CD4-positive, alpha-beta T cell treated with Interleukin-6 for 4 hours (primary cell): ENCODE results near the gene MAST4.

Experiments
- DNase-seq: peaks from one replicate; pipeline ENCODE4 v3.0.0-alpha.2; 2020; ENCODE audit warnings: mixed read lengths

The MAST4 gene

DNA sequence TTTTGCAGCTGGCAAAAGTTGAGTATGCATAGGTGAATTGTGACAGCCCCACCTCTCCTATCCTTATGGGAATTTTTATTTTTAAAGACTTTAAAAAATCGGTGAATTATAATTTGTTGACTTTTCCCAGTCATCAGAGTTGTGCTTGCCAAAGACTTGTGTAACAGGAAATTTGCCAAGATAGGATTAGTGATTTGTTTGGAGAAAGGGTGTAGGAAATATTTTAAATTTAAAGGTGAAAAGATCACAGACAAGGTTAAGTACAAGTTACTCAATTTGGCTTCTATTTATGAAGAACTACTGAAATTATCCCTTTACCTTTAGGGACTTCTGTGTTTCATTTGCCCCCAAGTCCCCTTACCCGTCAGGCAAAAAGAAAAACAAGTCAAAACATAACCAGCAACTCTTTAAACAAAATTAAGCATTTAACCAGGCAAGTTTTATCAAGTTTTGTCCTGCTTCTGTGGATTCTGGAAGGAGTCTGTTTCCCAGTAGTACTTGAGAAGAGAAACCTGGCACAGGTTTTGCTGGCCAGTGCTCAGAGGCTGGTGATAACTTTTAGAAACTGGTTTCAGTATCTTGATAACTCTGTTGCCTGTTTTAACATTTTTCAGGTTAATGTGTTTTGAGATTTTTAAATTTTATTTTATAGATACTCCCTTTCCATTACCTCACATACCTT is 285.4 kb downstream of the MAST4 start:
- no peak for DNase-seq

DNA sequence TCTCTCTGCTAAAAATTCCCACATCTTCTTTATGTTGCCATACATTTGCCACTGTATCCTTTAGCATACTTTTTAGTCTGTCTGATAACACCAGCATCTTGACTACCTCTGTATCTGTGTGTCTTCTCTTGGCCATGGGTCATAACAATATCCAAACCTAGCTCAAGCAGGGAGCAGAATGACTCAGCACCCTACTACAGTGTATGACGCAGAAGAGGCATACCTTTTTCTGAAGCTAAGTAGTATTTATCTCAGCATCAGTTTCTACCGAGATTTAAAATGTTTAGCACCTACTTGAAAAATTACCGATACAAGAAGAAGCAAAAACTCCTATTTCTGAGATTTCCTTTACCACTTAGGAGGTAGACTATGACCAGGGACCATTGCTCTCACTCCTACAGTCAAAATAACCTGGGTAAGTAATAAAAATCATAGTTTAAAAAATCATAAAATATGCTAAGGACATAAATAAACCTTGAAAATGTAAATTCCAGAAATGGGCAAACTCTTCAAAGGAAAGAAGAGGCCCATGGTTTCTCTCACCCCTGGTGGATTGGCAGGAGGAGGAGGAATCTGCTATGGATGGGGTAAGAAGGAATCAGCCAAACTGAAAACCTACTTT is 286.5 kb downstream of the MAST4 start:
- DNase-seq, result no peak

- DNase-seq, result no peak
Observed at GRCh38 chr5:66884564-66885243, 288.5 kb downstream of the MAST4 start.

GRCh38 chr5:66886941-66887340 is 290.7 kb downstream of the MAST4 start:
- DNase-seq, result no peak

- DNase-seq, result no peak
Observed at GRCh38 chr5:66888613-66889012, 292.4 kb downstream of the MAST4 start.

GRCh38 chr5:66889056-66889455 is 292.9 kb downstream of the MAST4 start:
- DNase-seq, result no peak

DNA sequence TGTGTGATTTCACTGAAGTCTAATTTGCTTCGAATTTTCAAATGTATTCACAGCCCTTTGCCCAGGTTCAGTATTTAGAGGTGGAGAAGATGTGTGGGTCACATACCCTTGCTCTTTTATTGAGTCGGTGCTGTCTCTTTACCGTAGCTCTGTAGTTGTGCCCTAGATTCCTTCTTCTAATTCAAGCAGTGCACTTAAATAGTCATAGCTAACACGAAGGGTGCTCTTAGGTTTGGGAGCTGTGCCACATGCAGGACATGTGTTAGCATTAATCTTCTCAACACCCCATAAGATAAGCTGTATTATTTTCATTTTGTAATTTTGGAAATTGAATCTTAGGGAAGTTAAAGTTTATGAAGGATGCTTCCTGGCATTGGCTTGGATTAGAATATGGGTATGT is 293.3 kb downstream of the MAST4 start:
- DNase-seq, result no peak

DNA sequence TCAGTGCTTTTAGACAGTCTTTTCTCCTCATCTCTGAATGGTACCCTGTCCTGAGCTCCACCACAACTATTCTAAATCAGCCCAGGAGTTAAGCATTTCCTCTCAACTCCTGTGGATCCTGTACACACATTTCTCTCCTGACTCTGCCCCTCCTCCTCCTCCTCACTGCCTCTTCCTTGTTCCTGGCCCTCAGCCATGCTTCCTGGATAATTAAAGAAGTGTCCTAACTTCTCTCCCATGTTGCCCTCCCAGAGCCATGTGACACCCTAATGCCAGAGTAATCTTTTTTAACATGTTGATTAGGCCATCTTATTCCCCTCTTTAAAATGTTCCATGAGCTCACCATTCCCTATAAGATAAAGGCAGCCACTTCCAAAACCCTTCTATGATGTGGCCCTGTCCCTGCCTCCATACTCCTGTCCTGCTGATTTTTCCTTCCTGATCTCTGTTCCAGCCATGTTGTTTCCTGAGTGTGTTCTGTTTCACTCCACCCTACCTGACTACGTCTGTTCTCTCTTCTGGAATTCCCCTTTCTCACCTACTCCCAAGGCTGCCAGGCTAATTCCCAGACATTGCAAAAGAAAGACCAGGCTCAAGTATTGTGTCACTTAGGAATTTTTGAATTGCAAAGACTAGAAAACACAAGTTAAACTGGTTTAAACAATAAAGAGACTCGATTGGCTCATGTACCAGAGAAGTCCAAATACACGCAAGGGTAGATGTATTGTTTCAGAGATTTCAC is 295.2 kb downstream of the MAST4 start:
- no peak for DNase-seq

GRCh38 chr5:66892716-66893115 is 296.5 kb downstream of the MAST4 start:
- no peak for DNase-seq

DNA sequence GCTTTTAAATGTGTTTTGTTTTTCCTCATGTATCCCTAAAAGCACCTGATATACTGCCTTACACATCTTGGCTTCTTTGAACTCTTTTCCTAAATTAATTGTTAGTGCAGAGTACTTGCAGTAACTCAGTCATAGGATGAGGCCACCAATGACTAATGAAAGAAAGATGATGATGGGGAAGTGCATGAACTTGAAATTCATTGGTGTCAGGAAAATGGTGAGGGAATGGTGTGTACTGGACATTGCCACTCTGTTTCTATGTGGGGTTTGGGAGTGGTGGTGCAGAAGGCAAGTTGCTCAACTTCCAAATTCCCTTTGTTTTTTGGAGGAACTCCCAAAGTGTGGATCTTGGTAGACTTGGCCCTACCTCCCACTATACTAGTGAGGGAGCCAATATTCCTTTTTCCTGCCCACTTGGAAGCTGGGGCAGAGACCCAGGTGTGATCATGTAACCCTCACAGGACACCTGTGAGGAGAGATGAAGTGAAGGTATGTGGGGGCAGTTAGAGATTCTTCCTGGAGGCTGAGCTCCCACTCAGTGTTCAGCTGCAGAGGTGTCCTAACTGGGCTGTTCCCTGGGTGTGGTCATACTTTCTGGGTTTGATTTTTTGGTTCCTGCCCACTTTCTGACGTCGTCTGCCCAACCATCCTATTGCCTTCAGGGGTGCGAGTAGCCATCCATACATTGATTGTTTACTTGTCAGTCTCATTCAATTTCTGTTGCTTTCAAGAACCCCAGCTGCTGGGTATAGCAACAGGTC is 298.5 kb downstream of the MAST4 start:
- no peak for DNase-seq

DNA sequence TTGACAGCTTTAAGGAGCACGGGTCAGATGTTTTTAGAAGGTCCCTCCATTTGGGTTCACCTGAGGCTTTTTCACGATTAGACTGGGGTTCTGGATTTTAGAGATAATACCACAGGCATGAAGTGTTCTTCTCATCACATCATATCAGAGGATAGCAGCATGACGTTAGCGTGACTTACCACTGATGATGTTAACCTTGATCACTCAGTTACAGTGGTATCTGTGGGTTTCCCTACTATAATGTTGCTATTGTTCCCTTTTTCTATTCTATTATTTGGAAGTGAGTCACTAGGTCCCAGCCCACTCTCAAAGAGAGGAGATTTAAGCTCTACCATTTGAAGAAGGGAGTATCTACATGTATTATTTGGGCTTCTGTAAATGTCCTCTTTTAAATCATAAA is 300.0 kb downstream of the MAST4 start:
- DNase-seq, result no peak

- no peak for DNase-seq
Observed at GRCh38 chr5:66897356-66897755, 301.2 kb downstream of the MAST4 start.

- no peak for DNase-seq
Observed at GRCh38 chr5:66898241-66898995, 302.2 kb downstream of the MAST4 start.

GRCh38 chr5:66903218-66903617 is 307.0 kb downstream of the MAST4 start:
- no peak for DNase-seq

DNA sequence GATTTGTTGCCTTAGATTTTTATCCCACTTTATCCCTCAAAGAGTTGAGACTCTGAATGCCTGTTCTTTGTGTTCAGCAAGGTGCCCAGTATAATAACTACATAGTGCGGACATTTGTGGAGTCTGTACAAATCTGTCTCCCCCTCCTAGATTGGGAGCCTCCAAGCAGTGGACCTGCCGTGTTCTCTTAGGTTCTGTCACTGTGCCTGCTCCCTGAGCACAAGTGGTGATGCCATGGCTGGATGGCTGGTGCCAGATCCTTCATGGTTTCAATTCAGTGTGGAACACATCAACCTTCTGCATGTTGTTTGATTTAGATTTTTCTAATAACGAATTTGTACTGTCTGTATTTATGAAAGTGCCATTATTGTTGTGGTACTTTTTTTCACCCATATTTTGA is 307.5 kb downstream of the MAST4 start:
- no peak for DNase-seq

GRCh38 chr5:66904189-66904588 is 308.0 kb downstream of the MAST4 start:
- DNase-seq, result no peak

GRCh38 chr5:66906021-66906420 is 309.8 kb downstream of the MAST4 start:
- DNase-seq, result no peak

DNA sequence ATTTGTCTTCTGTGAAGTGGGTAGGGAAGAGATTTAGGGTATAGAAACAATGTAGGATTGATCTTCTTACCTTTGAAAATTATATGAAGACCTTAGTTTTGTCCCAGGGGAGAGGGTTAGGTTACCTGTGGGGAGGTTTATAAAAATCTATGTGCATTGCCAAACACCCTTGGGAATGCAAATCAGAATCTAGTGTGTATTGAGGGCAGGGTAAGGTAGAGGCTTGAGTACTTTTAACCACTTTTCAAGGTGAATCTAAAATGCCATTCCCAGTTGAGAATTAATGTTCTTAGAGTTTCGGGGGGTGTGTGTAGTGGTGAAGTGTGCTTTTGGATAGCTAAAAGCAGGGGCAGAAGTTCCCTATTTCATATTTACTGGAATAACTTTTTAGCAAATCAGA is 312.0 kb downstream of the MAST4 start:
- no peak for DNase-seq

GRCh38 chr5:66909364-66909763 is 313.2 kb downstream of the MAST4 start:
- no peak for DNase-seq

GRCh38 chr5:66912787-66913186 is 316.6 kb downstream of the MAST4 start:
- no peak for DNase-seq

DNA sequence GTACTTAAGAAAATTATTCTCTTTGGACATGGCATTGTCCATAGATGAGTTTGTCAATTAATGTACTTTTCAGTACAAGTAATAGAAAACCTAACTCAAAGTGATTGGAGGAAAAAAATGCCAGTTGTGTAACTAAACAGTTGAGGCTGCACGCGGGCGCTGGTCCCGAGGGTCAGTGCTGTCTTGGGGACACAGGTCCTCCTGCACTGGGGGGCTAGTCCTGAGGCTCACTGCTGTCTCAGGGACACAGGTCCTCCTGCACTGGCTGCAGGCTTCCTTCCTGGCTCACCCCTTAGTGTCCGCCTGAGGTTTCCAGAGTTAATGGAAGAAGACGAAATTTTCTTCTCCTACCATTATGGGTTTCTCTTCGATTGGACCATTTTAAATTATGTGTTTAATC is 319.3 kb downstream of the MAST4 start:
- DNase-seq, result no peak

DNA sequence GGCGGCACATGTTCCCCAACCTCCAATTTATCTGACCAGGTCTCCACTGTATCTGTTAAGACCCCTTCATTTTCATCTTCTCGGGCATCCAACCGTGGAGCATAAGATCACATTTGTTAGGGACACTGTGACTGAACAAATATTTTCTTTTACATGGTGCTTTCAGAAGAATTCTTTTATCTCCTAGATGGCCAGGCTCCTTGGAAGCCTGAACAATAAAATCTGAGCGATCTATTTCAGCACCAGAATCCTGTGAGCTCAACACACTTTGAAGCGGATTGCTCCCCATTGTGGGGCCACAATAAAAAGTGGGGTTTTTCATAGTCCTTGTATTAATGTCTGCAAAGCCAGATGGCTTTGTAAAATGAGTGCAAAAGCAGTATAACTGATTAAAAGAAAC is 326.7 kb downstream of the MAST4 start:
- no peak for DNase-seq
